Stimulated activated CD8-positive, alpha-beta memory T cell treated with anti-CD3 and anti-CD28 coated beads, Interleukin-4, amount 100 ng/mL, for 24 hours (primary cell): ENCODE results near the gene USP49.

ENCODE experiments used
- DNase-seq: peaks from one replicate; pipeline ENCODE4 v3.0.0-alpha.2; 2020; ENCODE audit warnings: low read depth

Gene USP49

GRCh38 chr6:41929924-41930323 is 34.7 kb upstream of the USP49 start:
- DNase-seq: no peak

GRCh38 chr6:41927253-41927652 is 32.1 kb upstream of the USP49 start:
- no peak for DNase-seq

- no peak for DNase-seq
Observed at GRCh38 chr6:41922154-41922553, 27.0 kb upstream of the USP49 start.

GRCh38 chr6:41921712-41921998 is 26.5 kb upstream of the USP49 start:
- DNase-seq: no peak

- peak; percentile 92 for DNase-seq
Observed at GRCh38 chr6:41920921-41921711, 25.9 kb upstream of the USP49 start, which contains the start of the genes BYSL and MED20. Gene BYSL (plus strand): TSS chr6:41921499. CDS start chr6:41921563, 64 bp downstream. Gene MED20 (minus strand): TSS chr6:41921139. CDS start chr6:41921018, 121 bp downstream.

- DNase-seq: no peak
Observed at GRCh38 chr6:41917528-41917927, 22.4 kb upstream of the USP49 start.

GRCh38 chr6:41914869-41915530 is 19.8 kb upstream of the USP49 start:
- no peak for DNase-seq

GRCh38 chr6:41914343-41914742 is 19.2 kb upstream of the USP49 start:
- no peak for DNase-seq

- DNase-seq: no peak
Observed at GRCh38 chr6:41909727-41910126, 14.6 kb upstream of the USP49 start.

- DNase-seq: peak; percentile 37
Observed at GRCh38 chr6:41901882-41902519, 6.8 kb upstream of the USP49 start.

- no peak for DNase-seq
Observed at GRCh38 chr6:41900861-41901260, 5.7 kb upstream of the USP49 start.

GRCh38 chr6:41896281-41896680 is 1.1 kb upstream of the USP49 start:
- no peak for DNase-seq

GRCh38 chr6:41894366-41895299 is 542 bp downstream of the USP49 start:
- no peak for DNase-seq

GRCh38 chr6:41892921-41893564 is 2.1 kb downstream of the USP49 start:
- DNase-seq: no peak

GRCh38 chr6:41887331-41887751 is 7.8 kb downstream of the USP49 start:
- no peak for DNase-seq

GRCh38 chr6:41885930-41886329 is 9.2 kb downstream of the USP49 start:
- no peak for DNase-seq

- DNase-seq: no peak
Observed at GRCh38 chr6:41884957-41885356, 10.2 kb downstream of the USP49 start.

GRCh38 chr6:41881506-41881905 is 13.7 kb downstream of the USP49 start:
- DNase-seq: no peak

GRCh38 chr6:41878961-41879405 is 16.2 kb downstream of the USP49 start:
- DNase-seq: no peak

GRCh38 chr6:41878246-41878645 is 16.9 kb downstream of the USP49 start:
- DNase-seq: no peak

- no peak for DNase-seq
Observed at GRCh38 chr6:41877051-41877680, 18.0 kb downstream of the USP49 start.
